ENCODE measurements around the gene IRF1. TPM values are rescaled to one million over a fixed set of nuclear protein-coding genes. Genes with fewer than 3 reads are reported as not detected.

Gene IRF1
- total RNA-seq, 1 experiment from 2014 or later: 30.1 TPM

DNA sequence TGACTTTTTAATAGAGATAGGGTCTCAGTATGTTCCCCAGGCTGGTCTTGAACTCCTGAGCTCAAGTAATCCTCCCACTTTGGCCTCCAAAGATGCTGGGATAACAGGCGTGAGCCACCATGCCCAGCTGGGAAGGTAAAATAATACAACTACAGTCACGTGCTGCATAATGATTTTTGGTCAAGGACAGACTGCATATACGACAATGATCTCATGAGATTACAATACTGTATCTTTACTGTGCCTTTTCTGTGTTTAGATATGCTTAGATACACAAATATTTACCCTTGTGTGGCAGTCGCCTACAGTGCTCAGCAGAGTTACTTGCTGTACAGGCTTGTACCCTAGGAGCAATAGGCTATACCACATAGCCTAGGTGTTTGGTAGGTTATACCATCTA lies 14.2 kb upstream of the IRF1 start:
- RAD21 ChIA-PET (ENCODE audit: low non-redundant PET in 1 of 2, low total read pairs in 2 of 2, uncharacterized antibody in 2 of 2, unreplicated experiment in 2 of 2): interaction anchor here in 1 of 2 experiments (0.7 kb wide), 1 partner anchor 117 kb away, joined by 3 read pairs; no protein-coding TSS in a partner anchor
- no peak for TF ChIP-seq EZH2 (IDR thresholded peaks at IDR 0.05)
- TF ChIP-seq RAD21 (IDR thresholded peaks at IDR 0.05; ENCODE audit: low read depth): no peak
- no peak for TF ChIP-seq ELF1 (IDR thresholded peaks at IDR 0.05; ENCODE audit: borderline replicate concordance, low read depth)
- TF ChIP-seq ZFX (IDR thresholded peaks at IDR 0.05): no peak
- TF ChIP-seq, protein P1, sequence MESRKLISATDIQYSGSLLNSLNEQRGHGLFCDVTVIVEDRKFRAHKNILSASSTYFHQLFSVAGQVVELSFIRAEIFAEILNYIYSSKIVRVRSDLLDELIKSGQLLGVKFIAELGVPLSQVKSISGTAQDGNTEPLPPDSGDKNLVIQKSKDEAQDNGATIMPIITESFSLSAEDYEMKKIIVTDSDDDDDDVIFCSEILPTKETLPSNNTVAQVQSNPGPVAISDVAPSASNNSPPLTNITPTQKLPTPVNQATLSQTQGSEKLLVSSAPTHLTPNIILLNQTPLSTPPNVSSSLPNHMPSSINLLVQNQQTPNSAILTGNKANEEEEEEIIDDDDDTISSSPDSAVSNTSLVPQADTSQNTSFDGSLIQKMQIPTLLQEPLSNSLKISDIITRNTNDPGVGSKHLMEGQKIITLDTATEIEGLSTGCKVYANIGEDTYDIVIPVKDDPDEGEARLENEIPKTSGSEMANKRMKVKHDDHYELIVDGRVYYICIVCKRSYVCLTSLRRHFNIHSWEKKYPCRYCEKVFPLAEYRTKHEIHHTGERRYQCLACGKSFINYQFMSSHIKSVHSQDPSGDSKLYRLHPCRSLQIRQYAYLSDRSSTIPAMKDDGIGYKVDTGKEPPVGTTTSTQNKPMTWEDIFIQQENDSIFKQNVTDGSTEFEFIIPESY (IDR thresholded peaks at IDR 0.05; ENCODE audit: extremely low read depth, insufficient replicate concordance, low read length): no peak
- TF ChIP-seq TCF7L2 (IDR thresholded peaks at IDR 0.05; ENCODE audit: borderline replicate concordance, extremely low read depth, insufficient read depth, insufficient read length): no peak
- TF ChIP-seq POLR2A (IDR thresholded peaks at IDR 0.05; ENCODE audit: borderline replicate concordance, extremely low read depth, insufficient read depth, insufficient read length): no peak
- TF ChIP-seq YY1 (IDR thresholded peaks at IDR 0.05; ENCODE audit: extremely low read depth, insufficient replicate concordance, low read depth, low read length): no peak
- TF ChIP-seq EZH2phosphoT487 (IDR thresholded peaks at IDR 0.05; ENCODE audit: borderline replicate concordance): no peak
- TF ChIP-seq SRF (IDR thresholded peaks at IDR 0.05; ENCODE audit: low read depth): no peak
- no peak for TF ChIP-seq CEBPB (IDR thresholded peaks at IDR 0.05; ENCODE audit: low read depth)
- TF ChIP-seq CBX3 (IDR thresholded peaks at IDR 0.05; ENCODE audit: low read depth): no peak
- TF ChIP-seq SP1 (IDR thresholded peaks at IDR 0.05; ENCODE audit: low read depth): no peak
- TF ChIP-seq SIN3A (IDR thresholded peaks at IDR 0.05; ENCODE audit: low read depth): no peak
- TF ChIP-seq FOSL1 (IDR thresholded peaks at IDR 0.05; ENCODE audit: low read depth): no peak
- TF ChIP-seq, protein P2, sequence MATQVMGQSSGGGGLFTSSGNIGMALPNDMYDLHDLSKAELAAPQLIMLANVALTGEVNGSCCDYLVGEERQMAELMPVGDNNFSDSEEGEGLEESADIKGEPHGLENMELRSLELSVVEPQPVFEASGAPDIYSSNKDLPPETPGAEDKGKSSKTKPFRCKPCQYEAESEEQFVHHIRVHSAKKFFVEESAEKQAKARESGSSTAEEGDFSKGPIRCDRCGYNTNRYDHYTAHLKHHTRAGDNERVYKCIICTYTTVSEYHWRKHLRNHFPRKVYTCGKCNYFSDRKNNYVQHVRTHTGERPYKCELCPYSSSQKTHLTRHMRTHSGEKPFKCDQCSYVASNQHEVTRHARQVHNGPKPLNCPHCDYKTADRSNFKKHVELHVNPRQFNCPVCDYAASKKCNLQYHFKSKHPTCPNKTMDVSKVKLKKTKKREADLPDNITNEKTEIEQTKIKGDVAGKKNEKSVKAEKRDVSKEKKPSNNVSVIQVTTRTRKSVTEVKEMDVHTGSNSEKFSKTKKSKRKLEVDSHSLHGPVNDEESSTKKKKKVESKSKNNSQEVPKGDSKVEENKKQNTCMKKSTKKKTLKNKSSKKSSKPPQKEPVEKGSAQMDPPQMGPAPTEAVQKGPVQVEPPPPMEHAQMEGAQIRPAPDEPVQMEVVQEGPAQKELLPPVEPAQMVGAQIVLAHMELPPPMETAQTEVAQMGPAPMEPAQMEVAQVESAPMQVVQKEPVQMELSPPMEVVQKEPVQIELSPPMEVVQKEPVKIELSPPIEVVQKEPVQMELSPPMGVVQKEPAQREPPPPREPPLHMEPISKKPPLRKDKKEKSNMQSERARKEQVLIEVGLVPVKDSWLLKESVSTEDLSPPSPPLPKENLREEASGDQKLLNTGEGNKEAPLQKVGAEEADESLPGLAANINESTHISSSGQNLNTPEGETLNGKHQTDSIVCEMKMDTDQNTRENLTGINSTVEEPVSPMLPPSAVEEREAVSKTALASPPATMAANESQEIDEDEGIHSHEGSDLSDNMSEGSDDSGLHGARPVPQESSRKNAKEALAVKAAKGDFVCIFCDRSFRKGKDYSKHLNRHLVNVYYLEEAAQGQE (IDR thresholded peaks at IDR 0.05; ENCODE audit: low read depth): no peak
- TF ChIP-seq, protein P3, sequence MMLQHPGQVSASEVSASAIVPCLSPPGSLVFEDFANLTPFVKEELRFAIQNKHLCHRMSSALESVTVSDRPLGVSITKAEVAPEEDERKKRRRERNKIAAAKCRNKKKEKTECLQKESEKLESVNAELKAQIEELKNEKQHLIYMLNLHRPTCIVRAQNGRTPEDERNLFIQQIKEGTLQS (IDR thresholded peaks at IDR 0.05): no peak
- TF ChIP-seq POLR2AphosphoS5 (IDR thresholded peaks at IDR 0.05; ENCODE audit: low read depth, low read length): no peak
- TF ChIP-seq, protein P4, sequence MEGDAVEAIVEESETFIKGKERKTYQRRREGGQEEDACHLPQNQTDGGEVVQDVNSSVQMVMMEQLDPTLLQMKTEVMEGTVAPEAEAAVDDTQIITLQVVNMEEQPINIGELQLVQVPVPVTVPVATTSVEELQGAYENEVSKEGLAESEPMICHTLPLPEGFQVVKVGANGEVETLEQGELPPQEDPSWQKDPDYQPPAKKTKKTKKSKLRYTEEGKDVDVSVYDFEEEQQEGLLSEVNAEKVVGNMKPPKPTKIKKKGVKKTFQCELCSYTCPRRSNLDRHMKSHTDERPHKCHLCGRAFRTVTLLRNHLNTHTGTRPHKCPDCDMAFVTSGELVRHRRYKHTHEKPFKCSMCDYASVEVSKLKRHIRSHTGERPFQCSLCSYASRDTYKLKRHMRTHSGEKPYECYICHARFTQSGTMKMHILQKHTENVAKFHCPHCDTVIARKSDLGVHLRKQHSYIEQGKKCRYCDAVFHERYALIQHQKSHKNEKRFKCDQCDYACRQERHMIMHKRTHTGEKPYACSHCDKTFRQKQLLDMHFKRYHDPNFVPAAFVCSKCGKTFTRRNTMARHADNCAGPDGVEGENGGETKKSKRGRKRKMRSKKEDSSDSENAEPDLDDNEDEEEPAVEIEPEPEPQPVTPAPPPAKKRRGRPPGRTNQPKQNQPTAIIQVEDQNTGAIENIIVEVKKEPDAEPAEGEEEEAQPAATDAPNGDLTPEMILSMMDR (IDR thresholded peaks at IDR 0.05 in 2 of 3, conservative IDR thresholded peaks at IDR 0.05 in 1 of 3; ENCODE audit: borderline replicate concordance in 1 of 3, insufficient read depth in 1 of 3, low read depth in 2 of 3, low read length in 2 of 3): no peak
- no peak for TF ChIP-seq ZNF274 (IDR thresholded peaks at IDR 0.05; ENCODE audit: low read depth, low read length)
- POLR2A ChIA-PET: interaction anchor here (1.1 to 2.0 kb wide), 2 partner anchors 9 to 15 kb away, joined by 3 to 7 read pairs; partner anchors contain the start of gene IRF1
- no peaks in the 10 kb centered on the region for H3K79me2 ChIP-seq (ENCODE audit: insufficient read depth, low read length)
- ATAC-seq: no peak
- no peaks in the 10 kb centered on the region for H4K20me1 ChIP-seq (ENCODE audit: insufficient read depth)
- no TSS peak for BruUV-seq (replicated peaks)
- no peak overlapping the region for H3K27ac ChIP-seq (ENCODE audit: low read depth, low read length)
- H3K9me3 ChIP-seq (ENCODE audit: control insufficient read depth in 1 of 2, insufficient read depth in 1 of 2, low read depth in 1 of 2, low read length in 2 of 2): no peaks in the 10 kb centered on the region
- intact Hi-C loops (cut with micrococcal nuclease): loop anchor here (5.0 kb wide), 1 partner anchor 437 kb away; no protein-coding TSS in a partner anchor
- no peaks in the 10 kb centered on the region for H3K9me2 ChIP-seq (ENCODE audit: insufficient read depth)
- H3K27me3 ChIP-seq (ENCODE audit: insufficient read depth, low read length): no peaks in the 10 kb centered on the region
- H3K36me3 ChIP-seq (ENCODE audit: control insufficient read depth in 1 of 2, insufficient read depth in 2 of 2, low read length in 2 of 2): no peaks in the 10 kb centered on the region
- no peak for DNase-seq (ENCODE audit: low read depth, low spot score)
- H3K4me2 ChIP-seq (ENCODE audit: low read length): no peak overlapping the region
- H2AFZ ChIP-seq (ENCODE audit: low read depth, low read length, poor library complexity, severe bottlenecking): no peak overlapping the region
- CTCF ChIA-PET: interaction anchor here (1.2 to 2.7 kb wide), 5 partner anchors 25 to 379 kb away, joined by 3 to 10 read pairs (median 4); no protein-coding TSS in a partner anchor
- H3K4me1 ChIP-seq (ENCODE audit: control insufficient read depth in 1 of 2, insufficient read depth in 2 of 2, low read length in 2 of 2): peaks cover 2 to 37% of the 10 kb centered on the region in 2 experiments; a peak in 3 of 4 replicates
- H3K9ac ChIP-seq (ENCODE audit: low read length): no peak overlapping the region
- no peak overlapping the region for H3K4me3 ChIP-seq (replicated peaks in 1 of 2; ENCODE audit: low read depth in 1 of 2, low read length in 2 of 2)

Measured in HCT116 (cell line).